HL-60 (cell line): ENCODE results near the gene OR8D2.

Experiments used
- DNase-seq, 2 experiments: peaks; one replicate each; pipeline ENCODE4 v3.0.0-alpha.2; 2010 to 2020; ENCODE audit warnings: low read depth in 1 of 2, low spot score in 1 of 2
- H3K27ac ChIP-seq: fragments of 250-450 bp; sonication (Bioruptor Pico); replicated peaks from 2 replicates; pipeline ENCODE4 v1.5.1; 2020; ENCODE audit warnings: mild to moderate bottlenecking, moderate library complexity
- H3K27me3 ChIP-seq: fragments of 250-450 bp; sonication (Bioruptor Pico); 2 replicates; pipeline ENCODE4 v1.5.1; 2021; ENCODE audit warnings: mild to moderate bottlenecking, moderate library complexity; ENCODE audit not compliant: insufficient read depth, poor library complexity, severe bottlenecking
- H3K4me3 ChIP-seq: replicated peaks from 2 replicates; pipeline ENCODE4 v1.5.1; 2011; ENCODE audit warnings: mild to moderate bottlenecking, control low read depth, low read length; ENCODE audit not compliant: insufficient read depth
- GABPA ChIP-seq: IDR thresholded peaks from 2 replicates; pipeline ENCODE4 v1.6.1; 2012; ENCODE audit warnings: low read depth
- POLR2AphosphoS5 ChIP-seq: IDR thresholded peaks from 2 replicates; pipeline ENCODE4 v1.6.1; 2012; ENCODE audit warnings: low read depth
- SPI1 ChIP-seq: IDR thresholded peaks from 2 replicates; pipeline ENCODE4 v1.6.1; 2012; ENCODE audit warnings: low read depth, mild to moderate bottlenecking, borderline replicate concordance
- TF ChIP-seq, protein P1 (sequence below): IDR thresholded peaks from one replicate; pipeline ENCODE4 v1.5.1; 2011; ENCODE audit warnings: low read length, control low read depth, inconsistent platforms; ENCODE audit not compliant: insufficient read depth
- TF ChIP-seq, protein P2 (sequence below): IDR thresholded peaks from 2 replicates; pipeline ENCODE4 v1.6.1; 2012; ENCODE audit warnings: low read depth; ENCODE audit not compliant: insufficient replicate concordance

Gene OR8D2

GRCh38 chr11:124344346-124344745 lies 24.3 kb upstream of the OR8D2 start:
- Histone ChIP-seq H3K27ac (no peak overlapping the region), H3K4me3 (no peak overlapping the region), H3K27me3 (no peaks in the 10 kb centered on the region)
- no peak for TF ChIP-seq SPI1
- TF ChIP-seq, protein P1, sequence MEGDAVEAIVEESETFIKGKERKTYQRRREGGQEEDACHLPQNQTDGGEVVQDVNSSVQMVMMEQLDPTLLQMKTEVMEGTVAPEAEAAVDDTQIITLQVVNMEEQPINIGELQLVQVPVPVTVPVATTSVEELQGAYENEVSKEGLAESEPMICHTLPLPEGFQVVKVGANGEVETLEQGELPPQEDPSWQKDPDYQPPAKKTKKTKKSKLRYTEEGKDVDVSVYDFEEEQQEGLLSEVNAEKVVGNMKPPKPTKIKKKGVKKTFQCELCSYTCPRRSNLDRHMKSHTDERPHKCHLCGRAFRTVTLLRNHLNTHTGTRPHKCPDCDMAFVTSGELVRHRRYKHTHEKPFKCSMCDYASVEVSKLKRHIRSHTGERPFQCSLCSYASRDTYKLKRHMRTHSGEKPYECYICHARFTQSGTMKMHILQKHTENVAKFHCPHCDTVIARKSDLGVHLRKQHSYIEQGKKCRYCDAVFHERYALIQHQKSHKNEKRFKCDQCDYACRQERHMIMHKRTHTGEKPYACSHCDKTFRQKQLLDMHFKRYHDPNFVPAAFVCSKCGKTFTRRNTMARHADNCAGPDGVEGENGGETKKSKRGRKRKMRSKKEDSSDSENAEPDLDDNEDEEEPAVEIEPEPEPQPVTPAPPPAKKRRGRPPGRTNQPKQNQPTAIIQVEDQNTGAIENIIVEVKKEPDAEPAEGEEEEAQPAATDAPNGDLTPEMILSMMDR: no peak
- TF ChIP-seq POLR2AphosphoS5: no peak
- TF ChIP-seq, protein P2, sequence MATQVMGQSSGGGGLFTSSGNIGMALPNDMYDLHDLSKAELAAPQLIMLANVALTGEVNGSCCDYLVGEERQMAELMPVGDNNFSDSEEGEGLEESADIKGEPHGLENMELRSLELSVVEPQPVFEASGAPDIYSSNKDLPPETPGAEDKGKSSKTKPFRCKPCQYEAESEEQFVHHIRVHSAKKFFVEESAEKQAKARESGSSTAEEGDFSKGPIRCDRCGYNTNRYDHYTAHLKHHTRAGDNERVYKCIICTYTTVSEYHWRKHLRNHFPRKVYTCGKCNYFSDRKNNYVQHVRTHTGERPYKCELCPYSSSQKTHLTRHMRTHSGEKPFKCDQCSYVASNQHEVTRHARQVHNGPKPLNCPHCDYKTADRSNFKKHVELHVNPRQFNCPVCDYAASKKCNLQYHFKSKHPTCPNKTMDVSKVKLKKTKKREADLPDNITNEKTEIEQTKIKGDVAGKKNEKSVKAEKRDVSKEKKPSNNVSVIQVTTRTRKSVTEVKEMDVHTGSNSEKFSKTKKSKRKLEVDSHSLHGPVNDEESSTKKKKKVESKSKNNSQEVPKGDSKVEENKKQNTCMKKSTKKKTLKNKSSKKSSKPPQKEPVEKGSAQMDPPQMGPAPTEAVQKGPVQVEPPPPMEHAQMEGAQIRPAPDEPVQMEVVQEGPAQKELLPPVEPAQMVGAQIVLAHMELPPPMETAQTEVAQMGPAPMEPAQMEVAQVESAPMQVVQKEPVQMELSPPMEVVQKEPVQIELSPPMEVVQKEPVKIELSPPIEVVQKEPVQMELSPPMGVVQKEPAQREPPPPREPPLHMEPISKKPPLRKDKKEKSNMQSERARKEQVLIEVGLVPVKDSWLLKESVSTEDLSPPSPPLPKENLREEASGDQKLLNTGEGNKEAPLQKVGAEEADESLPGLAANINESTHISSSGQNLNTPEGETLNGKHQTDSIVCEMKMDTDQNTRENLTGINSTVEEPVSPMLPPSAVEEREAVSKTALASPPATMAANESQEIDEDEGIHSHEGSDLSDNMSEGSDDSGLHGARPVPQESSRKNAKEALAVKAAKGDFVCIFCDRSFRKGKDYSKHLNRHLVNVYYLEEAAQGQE: no peak
- TF ChIP-seq GABPA: no peak
- no peak for DNase-seq

- DNase-seq: no peak
- TF ChIP-seq, protein P1: no peak
- TF ChIP-seq SPI1 (no peak), POLR2AphosphoS5 (no peak), GABPA (no peak)
- TF ChIP-seq, protein P2: no peak
- Histone ChIP-seq H3K27me3 (no peaks in the 10 kb centered on the region), H3K27ac (no peak overlapping the region), H3K4me3 (no peak overlapping the region)
Observed at GRCh38 chr11:124340142-124340447, 20.1 kb upstream of the OR8D2 start.

DNA sequence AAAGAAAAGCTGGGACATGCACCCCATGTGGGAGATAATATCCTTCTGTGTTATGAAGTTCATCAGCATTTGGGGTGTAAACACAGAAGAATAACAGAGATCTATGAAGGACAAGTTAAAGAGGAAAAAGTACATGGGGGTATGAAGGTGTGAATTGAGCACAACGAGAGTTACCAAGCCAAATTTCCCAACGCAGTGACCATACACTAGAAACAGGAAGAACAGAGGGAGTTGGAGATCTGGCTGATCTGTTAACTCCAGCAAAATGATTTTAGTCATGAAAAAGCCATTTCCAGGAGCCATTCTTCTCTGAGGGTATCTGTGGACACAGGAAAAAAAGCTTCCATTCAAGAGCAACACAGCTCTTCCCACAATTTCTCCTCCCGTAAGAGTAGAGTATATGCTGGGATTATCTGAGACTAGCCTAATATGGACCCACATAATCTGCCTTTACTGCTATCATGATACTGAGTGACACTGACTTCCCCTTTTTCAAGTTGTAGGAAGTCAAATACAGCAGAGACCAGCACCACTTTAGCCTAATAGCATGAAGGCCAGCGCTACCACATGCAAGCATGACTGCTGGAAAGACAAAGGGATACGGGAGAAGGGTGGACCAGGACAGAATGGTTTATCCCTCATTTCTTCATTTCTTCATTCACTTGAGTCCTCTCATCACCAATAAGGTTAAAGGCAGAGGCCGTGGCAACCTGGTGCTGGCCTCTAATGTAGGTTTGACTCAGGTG lies 19.6 kb upstream of the OR8D2 start:
- DNase-seq: peak in 1 of 2 experiments; percentile 35
- H3K27me3 ChIP-seq: no peaks in the 10 kb centered on the region
- H3K4me3 ChIP-seq: no peak overlapping the region
- no peak overlapping the region for H3K27ac ChIP-seq
- peak; percentile 97 for TF ChIP-seq SPI1
- TF ChIP-seq, protein P2: no peak
